H9 (cell line): ENCODE measurements around the gene FXN. TPM values are rescaled to one million over a fixed set of nuclear protein-coding genes. Genes with fewer than 3 reads are reported as not detected.

Experiments
- DNase-seq: peaks from one replicate; pipeline ENCODE4 v3.0.0-alpha.2; 2017
- H2AFZ ChIP-seq: one replicate; pipeline ENCODE4 v1.6.1; 2013; ENCODE audit warnings: mild to moderate bottlenecking, low read length, control low read depth, moderate library complexity
- H2AK5ac ChIP-seq: 2 replicates; pipeline ENCODE4 v1.6.1; 2013; ENCODE audit warnings: low read length, control low read depth, mixed read lengths; ENCODE audit not compliant: insufficient read length
- H2BK120ac ChIP-seq: one replicate; pipeline ENCODE4 v1.6.1; 2013; ENCODE audit warnings: low read depth, mild to moderate bottlenecking, low read length, control low read depth, inconsistent platforms; ENCODE audit not compliant: poor library complexity, severe bottlenecking
- H2BK12ac ChIP-seq: 2 replicates; pipeline ENCODE4 v1.6.1; 2013; ENCODE audit warnings: low read length, control low read depth, mixed read lengths, low read depth; ENCODE audit not compliant: insufficient read length
- H2BK15ac ChIP-seq: 2 replicates; pipeline ENCODE4 v1.6.1; 2013; ENCODE audit warnings: low read depth, low read length, control low read depth
- H2BK20ac ChIP-seq: one replicate; pipeline ENCODE4 v1.6.1; 2013; ENCODE audit warnings: low read depth, mild to moderate bottlenecking, low read length, control low read depth, inconsistent platforms; ENCODE audit not compliant: poor library complexity, severe bottlenecking
- H2BK5ac ChIP-seq: 2 replicates; pipeline ENCODE4 v1.6.1; 2013; ENCODE audit warnings: low read length, control low read depth, mixed read lengths; ENCODE audit not compliant: insufficient read length
- H3K14ac ChIP-seq: 2 replicates; pipeline ENCODE4 v1.6.1; 2013; ENCODE audit warnings: low read length, control low read depth; ENCODE audit not compliant: insufficient read depth
- H3K18ac ChIP-seq: 2 replicates; pipeline ENCODE4 v1.6.1; 2013; ENCODE audit warnings: low read depth, mild to moderate bottlenecking, mixed read lengths, low read length, control low read depth; ENCODE audit not compliant: insufficient read length
- H3K23ac ChIP-seq: 2 replicates; pipeline ENCODE4 v1.6.1; 2013; ENCODE audit warnings: low read length, control low read depth, mixed read lengths, low read depth; ENCODE audit not compliant: insufficient read length
- H3K23me2 ChIP-seq: 2 replicates; pipeline ENCODE4 v1.6.1; 2013; ENCODE audit warnings: low read depth, mild to moderate bottlenecking, mixed read lengths, low read length, control low read depth; ENCODE audit not compliant: insufficient read length, poor library complexity, severe bottlenecking
- H3K27ac ChIP-seq: 2 replicates; pipeline ENCODE4 v1.5.1; 2013; ENCODE audit warnings: low read length, control low read depth, mixed read lengths, low read depth; ENCODE audit not compliant: insufficient read length
- H3K27me3 ChIP-seq: 2 replicates; pipeline ENCODE4 v1.6.1; 2013; ENCODE audit warnings: low read length, control low read depth, inconsistent platforms; ENCODE audit not compliant: insufficient read depth
- H3K4ac ChIP-seq: 2 replicates; pipeline ENCODE4 v1.6.1; 2013; ENCODE audit warnings: low read depth, mild to moderate bottlenecking, control low read depth, inconsistent platforms, low read length, moderate library complexity
- H3K4me1 ChIP-seq: 2 replicates; pipeline ENCODE4 v1.6.1; 2013; ENCODE audit warnings: low read length, control low read depth, inconsistent platforms; ENCODE audit not compliant: insufficient read depth
- H3K4me2 ChIP-seq: 2 replicates; pipeline ENCODE4 v1.6.1; 2013; ENCODE audit warnings: low read length, control low read depth, mixed read lengths; ENCODE audit not compliant: insufficient read length, insufficient read depth
- H3K56ac ChIP-seq: 2 replicates; pipeline ENCODE4 v1.6.1; 2013; ENCODE audit warnings: low read depth, mild to moderate bottlenecking, mixed read lengths, low read length, control low read depth; ENCODE audit not compliant: insufficient read length
- H3K79me1 ChIP-seq: 2 replicates; pipeline ENCODE4 v1.6.1; 2013; ENCODE audit warnings: low read depth, mild to moderate bottlenecking, moderate library complexity, low read length, control low read depth, inconsistent platforms; ENCODE audit not compliant: insufficient read depth, poor library complexity, severe bottlenecking
- H3K79me2 ChIP-seq: 2 replicates; pipeline ENCODE4 v1.6.1; 2013; ENCODE audit warnings: low read length, control low read depth, inconsistent platforms; ENCODE audit not compliant: insufficient read depth
- H3K9ac ChIP-seq: 2 replicates; pipeline ENCODE4 v1.6.1; 2013; ENCODE audit warnings: low read length, control low read depth, mixed read lengths; ENCODE audit not compliant: insufficient read length; ENCODE audit errors: extremely low read depth
- H3K9me3 ChIP-seq: one replicate; pipeline ENCODE4 v1.6.1; 2013; ENCODE audit warnings: low read depth, low read length, inconsistent platforms; ENCODE audit not compliant: control insufficient read depth
- H3T11ph ChIP-seq: one replicate; pipeline ENCODE4 v1.6.1; 2013; ENCODE audit warnings: mild to moderate bottlenecking, low read length, control low read depth, inconsistent platforms
- H4K20me1 ChIP-seq: one replicate; pipeline ENCODE4 v1.6.1; 2013; ENCODE audit not compliant: control insufficient read depth, insufficient read length, insufficient read depth
- H4K5ac ChIP-seq: 2 replicates; pipeline ENCODE4 v1.6.1; 2013; ENCODE audit warnings: low read depth, mild to moderate bottlenecking, mixed read lengths, low read length, control low read depth; ENCODE audit not compliant: insufficient read length
- H4K8ac ChIP-seq: replicated peaks from 2 replicates; pipeline ENCODE4 v1.6.1; 2013; ENCODE audit warnings: low read length, control low read depth, mixed read lengths, low read depth; ENCODE audit not compliant: insufficient read length
- H4K91ac ChIP-seq: 2 replicates; pipeline ENCODE4 v1.6.1; 2013; ENCODE audit warnings: low read depth, mild to moderate bottlenecking, moderate library complexity, mixed read lengths, low read length, control low read depth; ENCODE audit not compliant: insufficient read length
- H3K27ac Mint-ChIP-seq, 3 experiments: 2 replicates in 2 of 3; 3 replicates in 1 of 3; pipeline ENCODE4 v1.8.0; 2020 to 2021; ENCODE audit warnings: mixed read lengths in 3 of 3, mild to moderate bottlenecking in 1 of 3, moderate library complexity in 1 of 3
- H3K27me3 Mint-ChIP-seq: 2 replicates; pipeline ENCODE4 v1.8.0; 2021; ENCODE audit warnings: low read depth, mild to moderate bottlenecking, moderate library complexity, mixed read lengths
- H3K36me3 Mint-ChIP-seq, 3 experiments: 2 replicates in 2 of 3; 3 replicates in 1 of 3; pipeline ENCODE4 v1.8.0; 2020 to 2021; ENCODE audit warnings: low read depth in 3 of 3, mixed read lengths in 3 of 3; ENCODE audit not compliant: insufficient read depth in 1 of 3
- H3K4me1 Mint-ChIP-seq, 2 experiments: 2 replicates each; pipeline ENCODE4 v1.8.0; 2020; ENCODE audit warnings: mixed read lengths in 2 of 2
- H3K4me3 Mint-ChIP-seq, 2 experiments: 2 replicates in 1 of 2; 3 replicates in 1 of 2; pipeline ENCODE4 v1.8.0; 2020 to 2021; ENCODE audit warnings: mild to moderate bottlenecking in 2 of 2, mixed read lengths in 2 of 2, moderate library complexity in 1 of 2
- H3K9me3 Mint-ChIP-seq, 2 experiments: 2 replicates in 1 of 2; 3 replicates in 1 of 2; pipeline ENCODE4 v1.8.0; 2020; ENCODE audit warnings: mild to moderate bottlenecking in 2 of 2, mixed read lengths in 2 of 2, moderate library complexity in 1 of 2
- WGBS: extraction: QIAGEN DNeasy Blood & Tissue Kit; methylation state at CpG from one replicate; pipeline ENCODE4 v1.1.7; 2013; ENCODE audit warnings: missing lambda C conversion rate, low lambda C conversion rate, mixed read lengths; ENCODE audit not compliant: insufficient read length; ENCODE audit errors: extremely low coverage; 5-methylcytosine and 5-hydroxymethylcytosine counted together
- total RNA-seq: library from RNA; stranded (reverse); gene quantifications from 2 replicates; pipeline ENCODE4 v1.2.1, GENCODE V29; 2021
- TF ChIP-seq, protein P1 (sequence below): fragments of 200-600 bp; sonication (generic); conservative IDR thresholded peaks from 3 replicates; pipeline ENCODE4 v1.8.0; 2021; ENCODE audit warnings: antibody characterized with exemption, mild to moderate bottlenecking

The FXN gene
- total RNA-seq, 1 experiment from 2014 or later: 34.4 TPM

DNA sequence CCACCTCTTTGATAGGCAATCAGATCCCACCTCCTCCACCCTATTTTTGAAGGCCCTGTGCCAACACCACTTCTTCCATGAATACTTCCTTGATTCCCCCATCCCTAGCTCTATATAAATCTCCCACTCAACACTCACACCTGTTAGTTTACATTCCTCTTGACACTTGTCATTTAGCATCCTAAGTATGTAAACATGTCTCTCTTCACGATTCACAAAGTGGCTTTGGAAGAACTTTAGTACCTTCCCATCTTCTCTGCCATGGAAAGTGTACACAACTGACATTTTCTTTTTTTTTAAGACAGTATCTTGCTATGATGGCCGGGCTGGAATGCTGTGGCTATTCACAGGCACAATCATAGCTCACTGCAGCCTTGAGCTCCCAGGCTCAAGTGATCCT, 1.5 kb upstream of the FXN start:
- Histone ChIP-seq H3K4me2 (no peak overlapping the region), H2AK5ac (no peak overlapping the region), H3K79me2 (peaks cover 11% of the 10 kb centered on the region; the same call in 1 of the 2 replicates), H4K5ac (no peak overlapping the region), H3K23me2 (peaks cover 5% of the 10 kb centered on the region), H2BK15ac (no peak overlapping the region), H3T11ph (no peak overlapping the region), H2BK5ac (no peak overlapping the region), H3K14ac (no peak overlapping the region), H4K20me1 (no peaks in the 10 kb centered on the region), H4K8ac (no peak overlapping the region), H3K4ac (no peak overlapping the region), H4K91ac (no peak overlapping the region), H3K18ac (no peak overlapping the region), H2AFZ (no peak overlapping the region), H3K4me1 (no peaks in the 10 kb centered on the region), H3K9me3 (peaks cover 4% of the 10 kb centered on the region), H2BK20ac (no peak overlapping the region), H2BK12ac (no peak overlapping the region), H3K9ac (no peak overlapping the region), H3K79me1 (no peaks in the 10 kb centered on the region), H3K23ac (no peak overlapping the region), H3K56ac (no peak overlapping the region), H2BK120ac (no peak overlapping the region), H3K27me3 (no peaks in the 10 kb centered on the region), H3K27ac (no peak overlapping the region)
- TF ChIP-seq, protein P1, sequence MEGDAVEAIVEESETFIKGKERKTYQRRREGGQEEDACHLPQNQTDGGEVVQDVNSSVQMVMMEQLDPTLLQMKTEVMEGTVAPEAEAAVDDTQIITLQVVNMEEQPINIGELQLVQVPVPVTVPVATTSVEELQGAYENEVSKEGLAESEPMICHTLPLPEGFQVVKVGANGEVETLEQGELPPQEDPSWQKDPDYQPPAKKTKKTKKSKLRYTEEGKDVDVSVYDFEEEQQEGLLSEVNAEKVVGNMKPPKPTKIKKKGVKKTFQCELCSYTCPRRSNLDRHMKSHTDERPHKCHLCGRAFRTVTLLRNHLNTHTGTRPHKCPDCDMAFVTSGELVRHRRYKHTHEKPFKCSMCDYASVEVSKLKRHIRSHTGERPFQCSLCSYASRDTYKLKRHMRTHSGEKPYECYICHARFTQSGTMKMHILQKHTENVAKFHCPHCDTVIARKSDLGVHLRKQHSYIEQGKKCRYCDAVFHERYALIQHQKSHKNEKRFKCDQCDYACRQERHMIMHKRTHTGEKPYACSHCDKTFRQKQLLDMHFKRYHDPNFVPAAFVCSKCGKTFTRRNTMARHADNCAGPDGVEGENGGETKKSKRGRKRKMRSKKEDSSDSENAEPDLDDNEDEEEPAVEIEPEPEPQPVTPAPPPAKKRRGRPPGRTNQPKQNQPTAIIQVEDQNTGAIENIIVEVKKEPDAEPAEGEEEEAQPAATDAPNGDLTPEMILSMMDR: no peak
- no peak overlapping the region for H3K27ac Mint-ChIP-seq
- peaks cover 4 to 6% (median 6%) of the 10 kb centered on the region in 3 experiments; a peak in 6 of 7 replicates for H3K36me3 Mint-ChIP-seq
- peaks cover 11 to 24% of the 10 kb centered on the region in 2 experiments for H3K4me1 Mint-ChIP-seq
- no peaks in the 10 kb centered on the region for H3K27me3 Mint-ChIP-seq
- H3K4me3 Mint-ChIP-seq: no peak overlapping the region
- no CpG with 5 or more reads among the region's 2 CpGs for WGBS
- DNase-seq: no peak
- H3K9me3 Mint-ChIP-seq: peaks cover 6 to 7% of the 10 kb centered on the region in 2 experiments; a peak in 4 of 5 replicates
